HG03196 (cell line): Measurements from ENCODE around the gene ZDHHC8.
"Not testable (repeated sequence)": the region's sequence is repeated elsewhere in the genome, so short reads cannot be mapped to it uniquely, and the experiment has no call there.

Experiments
- ATAC-seq: cut with Tn5 transposase; IDR thresholded peaks from one replicate; pipeline ENCODE4 v1.9.1; 2021; ENCODE audit not compliant: unreplicated experiment

The ZDHHC8 gene

GRCh38 chr22:20157430-20158183 is 26.0 kb downstream of the ZDHHC8 start:
- ATAC-seq = no peak

GRCh38 chr22:20158391-20159036 is 26.9 kb downstream of the ZDHHC8 start:
- ATAC-seq = no peak

- ATAC-seq = no peak
These were observed 27.5 kb downstream of the ZDHHC8 start for GRCh38 chr22:20159076-20159475.

GRCh38 chr22:20159531-20159930 is 27.9 kb downstream of the ZDHHC8 start:
- not testable (repeated sequence) for ATAC-seq

- ATAC-seq = no peak
These were observed 28.4 kb downstream of the ZDHHC8 start for GRCh38 chr22:20160041-20160440.

GRCh38 chr22:20164863-20165262 is 33.3 kb downstream of the ZDHHC8 start:
- no peak for ATAC-seq

- no peak for ATAC-seq
These were observed 33.8 kb downstream of the ZDHHC8 start for GRCh38 chr22:20165421-20165820.

- no peak for ATAC-seq
These were observed 34.3 kb downstream of the ZDHHC8 start for GRCh38 chr22:20165913-20166312.

- ATAC-seq = no peak
These were observed 35.1 kb downstream of the ZDHHC8 start for GRCh38 chr22:20166703-20167102.

GRCh38 chr22:20167643-20168322 is 36.2 kb downstream of the ZDHHC8 start:
- ATAC-seq = no peak

- ATAC-seq = no peak
These were observed 37.7 kb downstream of the ZDHHC8 start for GRCh38 chr22:20169253-20169822.

GRCh38 chr22:20170170-20170569 is 38.6 kb downstream of the ZDHHC8 start:
- no peak for ATAC-seq

GRCh38 chr22:20171288-20172140 is 39.9 kb downstream of the ZDHHC8 start:
- no peak for ATAC-seq

GRCh38 chr22:20172141-20172613 is 40.6 kb downstream of the ZDHHC8 start:
- ATAC-seq = no peak

- no peak for ATAC-seq
These were observed 41.6 kb downstream of the ZDHHC8 start for GRCh38 chr22:20173246-20173645.

- ATAC-seq = no peak
These were observed 42.2 kb downstream of the ZDHHC8 start for GRCh38 chr22:20173772-20174171.

GRCh38 chr22:20174785-20175596 is 43.4 kb downstream of the ZDHHC8 start:
- ATAC-seq = no peak

- ATAC-seq = no peak
These were observed 43.9 kb downstream of the ZDHHC8 start for GRCh38 chr22:20175597-20175900.

GRCh38 chr22:20176421-20177085 is 44.9 kb downstream of the ZDHHC8 start:
- no peak for ATAC-seq
